CD14-positive monocyte (primary cell): ENCODE measurements around the gene NPNT. TPM values are rescaled to one million over a fixed set of nuclear protein-coding genes. Genes with fewer than 3 reads are reported as not detected.

Source experiments
- DNase-seq, 3 donors: peaks; one replicate each; pipeline ENCODE4 v3.0.0-alpha.2; 2011 to 2022
- H2AFZ ChIP-seq: 2 replicates; pipeline ENCODE4 v1.6.0; 2012; ENCODE audit warnings: mild to moderate bottlenecking, low read depth, low read length, inconsistent platforms; ENCODE audit not compliant: insufficient read depth, poor library complexity, severe bottlenecking
- H3K27ac ChIP-seq, 2 donors: 1 replicate in 1 of 2; 2 replicates in 1 of 2; pipeline ENCODE4 v1.5.1; 2012 to 2013; ENCODE audit warnings: low read length in 2 of 2, control low read depth in 1 of 2, inconsistent platforms in 1 of 2, low read depth in 1 of 2, mild to moderate bottlenecking in 1 of 2
- H3K27me3 ChIP-seq, 2 donors: one replicate each; pipeline versions ENCODE4 v1.6.0 to v1.6.1; 2011 to 2013; ENCODE audit warnings: low read length in 2 of 2; ENCODE audit not compliant: control insufficient read depth in 2 of 2, insufficient read depth in 2 of 2
- H3K36me3 ChIP-seq, 2 donors: replicated peaks in 1 of 2; 1 replicate in 1 of 2; 2 replicates in 1 of 2; pipeline versions ENCODE4 v1.5.1 to v1.6.1; 2012 to 2013; ENCODE audit warnings: low read length in 2 of 2, control low read depth in 1 of 2, inconsistent platforms in 1 of 2, mild to moderate bottlenecking in 1 of 2; ENCODE audit not compliant: insufficient read depth in 2 of 2, control insufficient read depth in 1 of 2
- H3K4me1 ChIP-seq, 2 donors: 1 replicate in 1 of 2; 2 replicates in 1 of 2; pipeline versions ENCODE4 v1.5.1 to v1.6.1; 2012 to 2013; ENCODE audit warnings: low read length in 2 of 2, control low read depth in 1 of 2, inconsistent platforms in 1 of 2, mild to moderate bottlenecking in 1 of 2, moderate library complexity in 1 of 2; ENCODE audit not compliant: insufficient read depth in 2 of 2, control insufficient read depth in 1 of 2
- H3K4me2 ChIP-seq: replicated peaks from 2 replicates; pipeline ENCODE3; 2012; ENCODE audit warnings: low read length, moderate library complexity, mild to moderate bottlenecking; ENCODE audit not compliant: poor library complexity, severe bottlenecking; ENCODE audit errors: extremely low read depth
- H3K4me3 ChIP-seq, 3 experiments: fragments of 200-600 bp in 1 of 3; sonication (generic) in 1 of 3; replicated peaks in 1 of 3; 1 replicate in 2 of 3; 2 replicates in 1 of 3; pipeline ENCODE4 v1.5.1; 2011 to 2013; ENCODE audit warnings: low read length in 3 of 3, mild to moderate bottlenecking in 3 of 3, control low read depth in 2 of 3, low read depth in 2 of 3, inconsistent platforms in 1 of 3, moderate library complexity in 1 of 3
- H3K79me2 ChIP-seq: 2 replicates; pipeline ENCODE4 v1.6.0; 2012; ENCODE audit warnings: mild to moderate bottlenecking, control low read depth, inconsistent platforms, low read length, moderate library complexity; ENCODE audit not compliant: insufficient read depth
- H3K9ac ChIP-seq: 2 replicates; pipeline ENCODE4 v1.6.0; 2017; ENCODE audit warnings: low read length, mild to moderate bottlenecking; ENCODE audit not compliant: insufficient read depth, poor library complexity, severe bottlenecking
- H3K9me3 ChIP-seq, 2 donors: replicated peaks in 1 of 2; 1 replicate in 1 of 2; 2 replicates in 1 of 2; pipeline versions ENCODE4 v1.5.1 to v1.6.1; 2012 to 2013; ENCODE audit warnings: low read length in 2 of 2, control low read depth in 1 of 2; ENCODE audit not compliant: control insufficient read depth in 1 of 2, insufficient read depth in 1 of 2
- H4K20me1 ChIP-seq: 2 replicates; pipeline ENCODE4 v1.6.0; 2012; ENCODE audit warnings: mild to moderate bottlenecking, low read length, control low read depth, moderate library complexity; ENCODE audit not compliant: insufficient read depth
- H3K27ac Mint-ChIP-seq, 7 donors: one replicate each; pipeline ENCODE4 v1.8.0; 2020; ENCODE audit warnings: mild to moderate bottlenecking in 7 of 7, mixed read lengths in 7 of 7, moderate library complexity in 6 of 7, inconsistent platforms in 2 of 7
- H3K27me3 Mint-ChIP-seq, 3 donors: one replicate each; pipeline ENCODE4 v1.8.0; 2021 to 2022; ENCODE audit warnings: low read depth in 3 of 3, mild to moderate bottlenecking in 3 of 3, mixed read lengths in 3 of 3, moderate library complexity in 3 of 3, inconsistent platforms in 1 of 3
- H3K36me3 Mint-ChIP-seq, 2 donors: one replicate each; pipeline ENCODE4 v1.8.0; 2020; ENCODE audit warnings: mixed read lengths in 2 of 2, inconsistent platforms in 1 of 2, mild to moderate bottlenecking in 1 of 2
- H3K4me1 Mint-ChIP-seq: one replicate; pipeline ENCODE4 v1.8.0; 2020; ENCODE audit warnings: mild to moderate bottlenecking, mixed read lengths
- H3K4me3 Mint-ChIP-seq, 2 donors: one replicate each; pipeline ENCODE4 v1.8.0; 2020; ENCODE audit warnings: mild to moderate bottlenecking in 2 of 2, mixed read lengths in 2 of 2, moderate library complexity in 1 of 2
- H3K9me3 Mint-ChIP-seq, 7 donors: one replicate each; pipeline ENCODE4 v1.8.0; 2020 to 2022; ENCODE audit warnings: mixed read lengths in 7 of 7, mild to moderate bottlenecking in 6 of 7, moderate library complexity in 6 of 7, inconsistent platforms in 2 of 7
- WGBS: methylation state at CpG from one replicate; pipeline ENCODE4 v1.1.5; 2013; ENCODE audit warnings: missing lambda C conversion rate; ENCODE audit not compliant: insufficient coverage; 5-methylcytosine and 5-hydroxymethylcytosine counted together
- intact Hi-C, 2 donors: fragments of 100-400 bp; cut with micrococcal nuclease; formaldehyde crosslinking; loops; one replicate each; pipeline versions ENCODE4 v1.15.0 to v1.15.1; 2023
- polyA plus RNA-seq, 3 donors: library from polyadenylated mRNA; depleted of rRNA in 1 of 3; unstranded in 2 of 3; stranded (reverse) in 1 of 3; fragments of 300-500 nt in 2 of 3; fragments of >200 nt in 1 of 3; fragmentation: Illumina TruSeq in 2 of 3; gene quantifications; 1 replicate in 2 of 3; 2 replicates in 1 of 3; pipeline ENCODE4 v1.2.3, GENCODE V29; 2012 to 2021
- TF ChIP-seq, protein P1 (sequence below): fragments of 200-600 bp; IDR thresholded peaks from one replicate; pipeline ENCODE4 v1.8.0; 2022; ENCODE audit warnings: antibody characterized with exemption, mild to moderate bottlenecking

NPNT gene
- polyA plus RNA-seq, 3 donors = not detected

- H3K79me2 ChIP-seq = no peaks in the 10 kb centered on the region
- TF ChIP-seq, protein P1, sequence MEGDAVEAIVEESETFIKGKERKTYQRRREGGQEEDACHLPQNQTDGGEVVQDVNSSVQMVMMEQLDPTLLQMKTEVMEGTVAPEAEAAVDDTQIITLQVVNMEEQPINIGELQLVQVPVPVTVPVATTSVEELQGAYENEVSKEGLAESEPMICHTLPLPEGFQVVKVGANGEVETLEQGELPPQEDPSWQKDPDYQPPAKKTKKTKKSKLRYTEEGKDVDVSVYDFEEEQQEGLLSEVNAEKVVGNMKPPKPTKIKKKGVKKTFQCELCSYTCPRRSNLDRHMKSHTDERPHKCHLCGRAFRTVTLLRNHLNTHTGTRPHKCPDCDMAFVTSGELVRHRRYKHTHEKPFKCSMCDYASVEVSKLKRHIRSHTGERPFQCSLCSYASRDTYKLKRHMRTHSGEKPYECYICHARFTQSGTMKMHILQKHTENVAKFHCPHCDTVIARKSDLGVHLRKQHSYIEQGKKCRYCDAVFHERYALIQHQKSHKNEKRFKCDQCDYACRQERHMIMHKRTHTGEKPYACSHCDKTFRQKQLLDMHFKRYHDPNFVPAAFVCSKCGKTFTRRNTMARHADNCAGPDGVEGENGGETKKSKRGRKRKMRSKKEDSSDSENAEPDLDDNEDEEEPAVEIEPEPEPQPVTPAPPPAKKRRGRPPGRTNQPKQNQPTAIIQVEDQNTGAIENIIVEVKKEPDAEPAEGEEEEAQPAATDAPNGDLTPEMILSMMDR = no peak
- H3K4me1 ChIP-seq = no peaks in the 10 kb centered on the region
- no peak overlapping the region for H2AFZ ChIP-seq
- H3K4me3 ChIP-seq = no peak overlapping the region
- no peaks in the 10 kb centered on the region for H3K9me3 ChIP-seq
- H3K27ac ChIP-seq = no peak overlapping the region
- H3K36me3 Mint-ChIP-seq = no peaks in the 10 kb centered on the region
- no peaks in the 10 kb centered on the region for H3K36me3 ChIP-seq
- no peak overlapping the region for H3K27ac Mint-ChIP-seq
- H3K27me3 Mint-ChIP-seq = peaks cover 2 to 6% (median 3%) of the 10 kb centered on the region in 3 donors
- H4K20me1 ChIP-seq = no peaks in the 10 kb centered on the region
- H3K4me1 Mint-ChIP-seq = no peaks in the 10 kb centered on the region
- no peak for DNase-seq
- intact Hi-C loops = no loop called here
- no peak overlapping the region for H3K4me2 ChIP-seq
- no peak overlapping the region for H3K9ac ChIP-seq
- H3K4me3 Mint-ChIP-seq = no peak overlapping the region
- H3K27me3 ChIP-seq = peaks cover 0 to 2% of the 10 kb centered on the region in 2 donors
- WGBS = no CpG with 5 or more reads among the region's 2 CpGs
- peaks cover 0 to 6% (median 3%) of the 10 kb centered on the region in 7 donors for H3K9me3 Mint-ChIP-seq
These were observed 7.8 kb upstream of the NPNT start for GRCh38 chr4:105887508-105887907.

GRCh38 chr4:105895583-105896460, 551 bp downstream of the NPNT start:
- Histone ChIP-seq H3K36me3 (no peaks in the 10 kb centered on the region), H3K27me3 (peaks cover 42 to 61% of the 10 kb centered on the region in 2 donors), H3K4me2 (no peak overlapping the region), H3K9ac (no peak overlapping the region), H3K4me3 (no peak overlapping the region), H3K4me1 (no peaks in the 10 kb centered on the region), H3K79me2 (no peaks in the 10 kb centered on the region), H2AFZ (no peak overlapping the region), H3K9me3 (peaks cover 0 to 16% of the 10 kb centered on the region in 2 donors), H3K27ac (no peak overlapping the region), H4K20me1 (no peaks in the 10 kb centered on the region)
- Mint-ChIP-seq H3K9me3 (peaks cover 0 to 8% (median 4%) of the 10 kb centered on the region in 7 donors), H3K27ac (no peak overlapping the region), H3K4me3 (peak overlapping the region in 1 of 2 donors; percentile 69), H3K27me3 (peaks cover 51 to 74% (median 61%) of the 10 kb centered on the region in 3 donors), H3K36me3 (peaks cover 0 to 4% of the 10 kb centered on the region in 2 donors), H3K4me1 (no peaks in the 10 kb centered on the region)
- TF ChIP-seq, protein P1 = no peak
- WGBS = 2% methylated on average over 83 of the region's 84 CpGs
- DNase-seq = no peak
- intact Hi-C loops = no loop called here
